Esophagus muscularis mucosa (tissue), 4 donors: Measurements from ENCODE around the gene AGAP1. TPM values are rescaled to one million over a fixed set of nuclear protein-coding genes. Genes with fewer than 3 reads are reported as not detected.

Experiments used
- DNase-seq: peaks from one replicate; pipeline ENCODE4 v3.0.0-alpha.2; 2017; ENCODE audit errors: extremely low spot score
- H3K27ac ChIP-seq, 4 donors: fragments of 200-600 bp; sonication (generic); replicated peaks in 1 of 4; 1 replicate in 3 of 4; 2 replicates in 1 of 4; pipeline ENCODE4 v1.5.1; 2016 to 2019; ENCODE audit warnings: mild to moderate bottlenecking in 1 of 4
- H3K27me3 ChIP-seq, 4 donors: fragments of 200-600 bp; sonication (generic); one replicate each; pipeline versions ENCODE4 v1.5.1 to v1.6.0; 2016 to 2019
- H3K36me3 ChIP-seq, 4 donors: fragments of 200-600 bp; sonication (generic); one replicate each; pipeline ENCODE4 v1.5.1; 2016 to 2019
- H3K4me1 ChIP-seq, 4 donors: fragments of 200-600 bp; sonication (generic); one replicate each; pipeline ENCODE4 v1.5.1; 2016 to 2019
- H3K4me3 ChIP-seq, 4 donors: fragments of 200-600 bp; sonication (generic); 1 replicate in 2 of 4; 2 replicates in 2 of 4; pipeline ENCODE4 v1.5.1; 2016 to 2019; ENCODE audit warnings: mild to moderate bottlenecking in 4 of 4, moderate library complexity in 1 of 4
- H3K9me3 ChIP-seq, 4 donors: fragments of 200-600 bp; sonication (generic); 1 replicate in 3 of 4; 2 replicates in 1 of 4; pipeline ENCODE4 v1.5.1; 2016 to 2019
- CTCF ChIP-seq, 3 experiments: fragments of 200-600 bp in 2 of 3; fragments of 450-650 bp in 1 of 3; sonication (generic) in 2 of 3; IDR thresholded peaks; one replicate each; pipeline ENCODE4 v1.5.1; 2017 to 2019; ENCODE audit warnings: antibody characterized with exemption in 3 of 3, mild to moderate bottlenecking in 2 of 3, moderate library complexity in 1 of 3
- EP300 ChIP-seq: sonication (generic); formaldehyde crosslinking; IDR thresholded peaks from one replicate; pipeline ENCODE4 v1.6.1; 2017; ENCODE audit warnings: antibody characterized with exemption
- POLR2A ChIP-seq: fragments of 450-650 bp; IDR thresholded peaks from one replicate; pipeline ENCODE4 v1.6.1; 2017; ENCODE audit warnings: antibody characterized with exemption, moderate library complexity, mild to moderate bottlenecking, low read depth
- POLR2AphosphoS5 ChIP-seq, 2 donors: sonication (generic); formaldehyde crosslinking; IDR thresholded peaks; one replicate each; pipeline ENCODE4 v1.6.1; 2017; ENCODE audit warnings: antibody characterized with exemption in 2 of 2
- WGBS: methylation state at CpG from one replicate; pipeline ENCODE4 v1.1.5; 2018; 5-methylcytosine and 5-hydroxymethylcytosine counted together
- intact Hi-C: fragments of 100-400 bp; cut with DNase I; formaldehyde crosslinking; loops from one replicate; pipeline ENCODE4 v1.15.1; 2023
- total RNA-seq, 4 donors: library from RNA; depleted of rRNA; stranded (reverse); fragments of >200 nt; gene quantifications; one replicate each; pipeline versions ENCODE4 v1.1.0 to v1.2.1, GENCODE V29; 2016

The AGAP1 gene
- total RNA-seq, 4 donors from 2014 or later = 37.9 to 62.4 (median 47.2) TPM

- no peaks in the 10 kb centered on the region for H3K36me3 ChIP-seq
Measured at GRCh38 chr2:235532307-235532706, 38.5 kb downstream of the AGAP1 start.

GRCh38 chr2:235533198-235533597 is 39.4 kb downstream of the AGAP1 start:
- H3K4me1 ChIP-seq = peaks cover 3 to 29% (median 18%) of the 10 kb centered on the region in 4 donors
- no peak overlapping the region for H3K4me3 ChIP-seq
- no peaks in the 10 kb centered on the region for H3K27me3 ChIP-seq
- TF ChIP-seq POLR2A (no peak), POLR2AphosphoS5 (IDR thresholded peaks at IDR 0.05) (no peak), EP300 (no peak), CTCF (IDR thresholded peaks at IDR 0.05) (no peak)
- 74% methylated on average over 3 of the region's 3 CpGs for WGBS
- H3K9me3 ChIP-seq = peaks cover 0 to 7% (median 0%) of the 10 kb centered on the region in 4 donors
- intact Hi-C loops = no loop called here
- DNase-seq = no peak
- no peak overlapping the region for H3K27ac ChIP-seq
- H3K36me3 ChIP-seq = no peaks in the 10 kb centered on the region

More at GRCh38 chr2:235532307-235532706, 38.5 kb downstream of the AGAP1 start:
- DNase-seq = no peak
- Histone ChIP-seq H3K27me3 (no peaks in the 10 kb centered on the region), H3K9me3 (peaks cover 0 to 7% (median 0%) of the 10 kb centered on the region in 4 donors), H3K4me3 (no peak overlapping the region), H3K4me1 (peaks cover 10 to 32% (median 23%) of the 10 kb centered on the region in 4 donors), H3K27ac (no peak overlapping the region)
- no peak for TF ChIP-seq CTCF (IDR thresholded peaks at IDR 0.05)
- TF ChIP-seq EP300 = no peak
- no peak for TF ChIP-seq POLR2AphosphoS5 (IDR thresholded peaks at IDR 0.05)
- intact Hi-C loops = no loop called here
- 91% methylated on average over 5 of the region's 5 CpGs for WGBS

- intact Hi-C loops = no loop called here
- DNase-seq = no peak
- WGBS = 88% methylated on average over 20 of the region's 20 CpGs
Measured at GRCh38 chr2:235533616-235534385, 40.0 kb downstream of the AGAP1 start.

GRCh38 chr2:235534678-235535422 is 41.0 kb downstream of the AGAP1 start:
- peaks cover 0 to 6% (median 0%) of the 10 kb centered on the region in 4 donors for H3K9me3 ChIP-seq
- H3K27me3 ChIP-seq = no peaks in the 10 kb centered on the region
- no peak for DNase-seq
- peaks cover 0 to 24% (median 18%) of the 10 kb centered on the region in 4 donors for H3K4me1 ChIP-seq
- H3K4me3 ChIP-seq = no peak overlapping the region
- WGBS = 91% methylated on average over 27 of the region's 32 CpGs
- H3K27ac ChIP-seq = no peak overlapping the region
- intact Hi-C loops = no loop called here
- TF ChIP-seq CTCF (IDR thresholded peaks at IDR 0.05) (no peak), POLR2A (no peak), EP300 (no peak), POLR2AphosphoS5 (IDR thresholded peaks at IDR 0.05) (no peak)
- no peaks in the 10 kb centered on the region for H3K36me3 ChIP-seq

More at GRCh38 chr2:235533616-235534385, 40.0 kb downstream of the AGAP1 start:
- H3K4me3 ChIP-seq = no peak overlapping the region
- peaks cover 0 to 23% (median 19%) of the 10 kb centered on the region in 4 donors for H3K4me1 ChIP-seq
- peaks cover 0 to 7% (median 0%) of the 10 kb centered on the region in 4 donors for H3K9me3 ChIP-seq
- H3K36me3 ChIP-seq = no peaks in the 10 kb centered on the region
- TF ChIP-seq EP300 (no peak), POLR2A (no peak), POLR2AphosphoS5 (IDR thresholded peaks at IDR 0.05) (no peak), CTCF (IDR thresholded peaks at IDR 0.05) (no peak)
- no peaks in the 10 kb centered on the region for H3K27me3 ChIP-seq
- H3K27ac ChIP-seq = no peak overlapping the region
